ENCODE data around the gene CAPN8. TPM values are rescaled to one million over a fixed set of nuclear protein-coding genes. Genes with fewer than 3 reads are reported as not detected.

Gene CAPN8
- total RNA-seq (not detected in 2 replicates), polyA plus RNA-seq (0.15 TPM in 1 of 2 replicates, not detected in the other)

DNA sequence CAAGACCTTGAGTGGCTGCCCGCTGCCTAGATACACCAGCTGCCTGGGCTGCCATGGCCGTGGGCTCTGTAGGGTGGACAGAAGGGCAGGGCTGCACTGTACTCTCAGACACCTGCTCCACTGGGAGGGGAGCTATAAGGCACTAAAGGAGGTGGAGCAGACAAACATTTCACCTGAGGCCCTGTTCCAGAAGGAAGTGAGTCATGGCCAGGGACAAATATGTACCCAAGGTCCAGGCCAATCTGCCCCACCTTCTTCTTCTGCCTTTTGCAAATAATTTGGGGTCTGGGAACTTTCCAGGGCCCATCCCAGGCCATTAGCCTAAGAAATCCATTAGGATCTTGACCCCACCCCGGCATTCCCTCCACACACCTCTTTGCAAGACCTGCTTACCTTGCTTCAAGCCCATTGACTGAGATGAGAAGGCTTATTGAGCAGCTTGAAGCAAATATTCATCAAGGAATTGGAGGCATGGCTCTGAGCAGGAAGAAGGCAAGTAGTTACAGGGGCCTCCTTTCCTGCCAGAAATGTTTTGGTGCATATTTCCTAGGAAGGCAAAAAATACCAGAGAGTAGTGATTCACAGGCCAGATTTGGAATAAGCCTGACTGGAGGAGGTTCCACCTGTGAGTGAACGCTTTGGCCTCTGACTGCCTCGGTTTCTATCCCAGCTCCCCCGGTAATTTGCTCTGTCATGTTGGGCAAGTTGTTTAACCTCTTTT is at the start of gene CAPN8:
Gene CAPN8, minus strand, starts transcription at position 110 of the 721 bp plus-strand sequence. Its CDS starts 55 bp downstream, at position 55.
- TF ChIP-seq, protein P1, sequence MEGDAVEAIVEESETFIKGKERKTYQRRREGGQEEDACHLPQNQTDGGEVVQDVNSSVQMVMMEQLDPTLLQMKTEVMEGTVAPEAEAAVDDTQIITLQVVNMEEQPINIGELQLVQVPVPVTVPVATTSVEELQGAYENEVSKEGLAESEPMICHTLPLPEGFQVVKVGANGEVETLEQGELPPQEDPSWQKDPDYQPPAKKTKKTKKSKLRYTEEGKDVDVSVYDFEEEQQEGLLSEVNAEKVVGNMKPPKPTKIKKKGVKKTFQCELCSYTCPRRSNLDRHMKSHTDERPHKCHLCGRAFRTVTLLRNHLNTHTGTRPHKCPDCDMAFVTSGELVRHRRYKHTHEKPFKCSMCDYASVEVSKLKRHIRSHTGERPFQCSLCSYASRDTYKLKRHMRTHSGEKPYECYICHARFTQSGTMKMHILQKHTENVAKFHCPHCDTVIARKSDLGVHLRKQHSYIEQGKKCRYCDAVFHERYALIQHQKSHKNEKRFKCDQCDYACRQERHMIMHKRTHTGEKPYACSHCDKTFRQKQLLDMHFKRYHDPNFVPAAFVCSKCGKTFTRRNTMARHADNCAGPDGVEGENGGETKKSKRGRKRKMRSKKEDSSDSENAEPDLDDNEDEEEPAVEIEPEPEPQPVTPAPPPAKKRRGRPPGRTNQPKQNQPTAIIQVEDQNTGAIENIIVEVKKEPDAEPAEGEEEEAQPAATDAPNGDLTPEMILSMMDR (IDR thresholded peaks at IDR 0.05; ENCODE audit: low read depth, low read length) = no peak
- Histone ChIP-seq H3K9me3 (ENCODE audit: low read depth) (no peaks in the 10 kb centered on the region), H3K36me3 (no peaks in the 10 kb centered on the region), H3K4me1 (ENCODE audit: low read depth) (no peaks in the 10 kb centered on the region), H3K27ac (no peak within 1 kb of the TSS), H3K4me3 (no peak within 1 kb of the TSS), H3K27me3 (no peaks in the 10 kb centered on the region)
- DNase-seq (ENCODE audit: low read depth in 1 of 2, low spot score in 1 of 2) = no peak

DNA sequence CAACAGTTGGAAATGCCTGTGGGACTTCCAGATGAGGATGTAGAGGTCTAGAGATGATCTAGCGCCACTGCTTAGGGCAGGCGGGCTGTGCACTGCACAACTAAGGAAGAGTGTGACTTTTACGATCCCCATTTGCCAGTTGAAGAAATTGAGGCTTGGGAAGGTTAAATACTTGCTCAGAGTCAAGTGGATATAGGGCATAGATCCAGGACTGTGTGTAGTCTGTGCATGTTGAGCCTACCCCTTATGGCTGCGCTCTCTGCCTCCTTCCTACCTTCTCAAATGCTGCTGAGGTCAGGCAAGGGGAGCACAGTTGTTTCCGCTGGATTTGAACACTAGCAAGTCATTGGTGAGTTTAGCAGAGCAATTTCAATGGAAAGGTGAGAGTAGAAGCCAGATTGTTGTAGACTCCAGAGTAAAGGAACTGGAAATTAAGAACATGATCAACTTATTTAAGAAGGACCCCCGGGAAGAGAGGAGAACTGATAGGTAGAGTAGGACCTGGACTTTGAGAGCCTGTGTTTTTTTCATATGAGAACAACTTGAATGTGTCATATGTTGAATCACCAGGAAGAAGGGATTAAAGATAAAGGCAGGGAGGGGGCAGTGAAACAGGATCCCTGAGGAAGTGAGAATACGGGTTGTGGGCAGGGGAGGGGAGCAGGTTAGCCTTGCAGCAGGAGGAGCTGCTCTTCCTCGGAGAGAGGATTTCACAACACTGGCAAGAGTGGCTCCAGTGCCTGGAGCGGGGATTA is 49.5 kb upstream of the CAPN8 start:
- H3K9me3 ChIP-seq (ENCODE audit: low read depth) = no peaks in the 10 kb centered on the region
- H3K4me1 ChIP-seq (ENCODE audit: low read depth) = peaks cover 10% of the 10 kb centered on the region
- H3K27me3 ChIP-seq = no peaks in the 10 kb centered on the region
- no peak overlapping the region for H3K27ac ChIP-seq
- DNase-seq (ENCODE audit: low read depth in 1 of 2, low spot score in 1 of 2) = peak in 1 of 2 donors; percentile 88
- no peaks in the 10 kb centered on the region for H3K36me3 ChIP-seq
- H3K4me3 ChIP-seq = no peak overlapping the region
- TF ChIP-seq, protein P1 (IDR thresholded peaks at IDR 0.05; ENCODE audit: low read depth, low read length) = no peak

DNA sequence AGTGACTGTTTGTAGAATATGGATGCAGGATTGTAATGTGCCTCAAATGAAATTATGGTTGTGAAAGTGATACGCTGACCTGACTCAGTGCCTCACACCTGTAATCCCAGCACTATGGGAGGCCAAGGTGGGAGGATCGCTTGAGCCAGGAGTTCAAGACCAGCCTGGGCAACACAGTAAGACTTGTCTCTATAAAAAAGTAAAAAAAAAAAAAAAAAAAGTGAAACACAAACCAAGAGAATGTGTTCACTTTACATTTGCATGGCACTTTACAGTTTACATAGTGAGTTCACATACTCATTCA is 48.9 kb upstream of the CAPN8 start:
- no peak for DNase-seq (ENCODE audit: low read depth in 1 of 2, low spot score in 1 of 2)
- Histone ChIP-seq H3K27ac (no peak overlapping the region), H3K9me3 (ENCODE audit: low read depth) (no peaks in the 10 kb centered on the region), H3K27me3 (no peaks in the 10 kb centered on the region), H3K4me3 (no peak overlapping the region), H3K36me3 (no peaks in the 10 kb centered on the region), H3K4me1 (ENCODE audit: low read depth) (peaks cover 10% of the 10 kb centered on the region)
- TF ChIP-seq, protein P1 (IDR thresholded peaks at IDR 0.05; ENCODE audit: low read depth, low read length) = no peak

GRCh38 chr1:223713546-223714420 is 48.3 kb upstream of the CAPN8 start:
- no peaks in the 10 kb centered on the region for H3K27me3 ChIP-seq

More at GRCh38 chr1:223713546-223714420, 48.3 kb upstream of the CAPN8 start:
- Histone ChIP-seq H3K36me3 (no peaks in the 10 kb centered on the region), H3K4me3 (peak overlapping the region; percentile 78), H3K4me1 (ENCODE audit: low read depth) (peaks cover 10% of the 10 kb centered on the region), H3K9me3 (ENCODE audit: low read depth) (no peaks in the 10 kb centered on the region), H3K27ac (no peak overlapping the region)
- no peak for DNase-seq (ENCODE audit: low read depth in 1 of 2, low spot score in 1 of 2)
- TF ChIP-seq, protein P1 (IDR thresholded peaks at IDR 0.05; ENCODE audit: low read depth, low read length) = no peak
